Stimulated activated CD4-positive, alpha-beta T cell treated with anti-CD3 and anti-CD28 coated beads, Interleukin-4, amount 100 ng/mL, for 24 hours (primary cell): ENCODE measurements around the gene DHX34.
"Not testable (repeated sequence)": the region's sequence is repeated elsewhere in the genome, so short reads cannot be mapped to it uniquely, and the experiment has no call there.

Source experiments
- DNase-seq: peaks from one replicate; pipeline ENCODE4 v3.0.0-alpha.2; 2020

The DHX34 gene

GRCh38 chr19:47331931-47332547 lies 17.1 kb upstream of the DHX34 start, which contains the start of gene C5AR2:
Gene C5AR2, plus strand, starts transcription at chr19:47332175. Its CDS starts 8,625 bp downstream, at chr19:47340800.
- no peak for DNase-seq

GRCh38 chr19:47336765-47337718 lies 12.1 kb upstream of the DHX34 start:
- not testable (repeated sequence) for DNase-seq

DNA sequence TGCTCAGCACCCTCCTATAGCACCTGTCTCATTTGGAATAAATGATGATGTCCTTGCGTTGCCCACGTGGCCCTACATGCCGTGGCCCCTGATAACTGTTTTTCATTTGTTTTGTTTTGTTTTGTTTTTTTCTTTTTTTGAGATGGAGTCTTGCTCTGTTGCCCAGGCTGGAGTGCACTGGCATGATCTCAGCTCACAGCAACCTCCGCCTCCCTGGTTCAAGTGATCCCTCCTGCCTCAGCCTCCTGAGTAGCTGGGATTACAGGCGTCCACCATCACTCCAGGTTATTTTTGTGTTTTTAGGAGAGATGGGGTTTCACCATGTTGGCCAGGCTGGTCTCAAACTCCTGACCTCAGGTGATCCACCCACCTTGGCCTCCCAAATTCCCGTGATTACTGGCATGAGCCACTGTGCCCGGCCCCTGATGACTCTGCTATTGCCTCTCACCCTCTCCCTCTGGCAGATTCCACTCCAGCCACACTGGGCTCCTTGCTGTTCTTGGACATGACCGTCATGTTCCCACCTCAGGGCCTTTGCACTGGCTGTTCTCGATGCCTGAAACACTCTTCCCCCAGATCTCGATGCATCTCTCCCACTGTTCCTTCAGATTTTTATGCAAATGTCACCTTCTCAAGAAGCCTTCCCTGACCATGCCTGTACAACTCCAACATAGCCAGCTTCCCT lies 9.8 kb upstream of the DHX34 start:
- no peak for DNase-seq

- DNase-seq = no peak
Measured at GRCh38 chr19:47340477-47341208, 8.5 kb upstream of the DHX34 start.

DNA sequence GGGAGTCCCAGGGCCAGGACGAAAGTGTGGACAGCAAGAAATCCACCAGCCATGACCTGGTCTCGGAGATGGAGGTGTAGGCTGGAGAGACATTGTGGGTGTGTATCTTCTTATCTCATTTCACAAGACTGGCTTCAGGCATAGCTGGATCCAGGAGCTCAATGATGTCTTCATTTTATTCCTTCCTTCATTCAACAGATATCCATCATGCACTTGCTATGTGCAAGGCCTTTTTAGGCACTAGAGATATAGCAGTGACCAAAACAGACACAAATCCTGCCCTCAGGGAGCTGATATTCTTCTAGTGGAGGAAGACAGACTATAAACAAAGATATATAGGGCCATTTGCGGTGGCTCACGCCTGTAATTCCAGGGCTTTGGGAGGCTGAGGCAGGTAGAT lies 7.4 kb upstream of the DHX34 start:
- DNase-seq = no peak

GRCh38 chr19:47343194-47343802 lies 5.8 kb upstream of the DHX34 start:
- DNase-seq = no peak

- DNase-seq = no peak
Measured at GRCh38 chr19:47344425-47344824, 4.7 kb upstream of the DHX34 start.

- DNase-seq = not testable (repeated sequence)
Measured at GRCh38 chr19:47346024-47346423, 3.1 kb upstream of the DHX34 start.

GRCh38 chr19:47350630-47351029 lies 1.5 kb downstream of the DHX34 start:
- DNase-seq = no peak

DNA sequence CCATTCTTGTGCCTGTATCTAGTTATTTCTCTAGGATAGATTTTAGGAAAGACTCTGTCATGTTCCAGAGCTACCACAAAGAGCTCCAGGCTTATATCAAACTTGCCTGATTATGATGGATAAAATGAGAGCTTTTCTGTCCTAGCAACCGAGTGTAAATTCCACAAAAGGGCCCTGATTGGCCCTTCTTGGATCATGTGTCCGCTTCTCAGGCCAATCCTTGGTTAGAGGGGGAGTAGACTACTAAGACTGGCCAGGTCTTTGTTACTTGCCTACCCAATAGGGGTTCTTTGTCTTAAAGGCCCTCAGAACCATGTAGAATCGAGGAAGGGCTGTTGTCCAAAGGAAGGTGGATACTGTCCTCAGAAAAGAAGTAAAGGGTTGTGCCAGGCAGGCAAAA lies 2.4 kb downstream of the DHX34 start:
- DNase-seq = no peak

- DNase-seq = no peak
Measured at GRCh38 chr19:47352095-47352494, 3.0 kb downstream of the DHX34 start.

DNA sequence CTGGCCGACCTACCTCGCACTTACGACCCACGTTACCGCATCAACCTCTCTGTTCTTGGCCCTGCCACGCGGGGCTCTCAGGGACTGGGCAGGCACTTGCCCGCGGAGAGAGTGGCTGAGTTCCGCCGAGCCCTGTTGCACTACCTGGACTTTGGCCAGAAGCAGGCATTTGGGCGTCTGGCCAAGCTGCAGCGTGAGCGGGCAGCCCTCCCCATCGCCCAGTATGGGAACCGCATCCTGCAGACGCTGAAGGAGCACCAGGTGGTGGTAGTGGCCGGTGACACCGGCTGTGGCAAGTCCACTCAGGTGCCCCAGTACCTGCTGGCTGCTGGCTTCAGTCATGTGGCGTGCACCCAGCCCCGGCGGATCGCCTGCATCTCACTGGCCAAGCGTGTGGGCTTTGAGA lies 4.2 kb downstream of the DHX34 start:
- no peak for DNase-seq

GRCh38 chr19:47356900-47357299 lies 7.8 kb downstream of the DHX34 start:
- no peak for DNase-seq

- DNase-seq = no peak
Measured at GRCh38 chr19:47357788-47358680, 8.9 kb downstream of the DHX34 start.

- no peak for DNase-seq
Measured at GRCh38 chr19:47358936-47359335, 9.8 kb downstream of the DHX34 start.

DNA sequence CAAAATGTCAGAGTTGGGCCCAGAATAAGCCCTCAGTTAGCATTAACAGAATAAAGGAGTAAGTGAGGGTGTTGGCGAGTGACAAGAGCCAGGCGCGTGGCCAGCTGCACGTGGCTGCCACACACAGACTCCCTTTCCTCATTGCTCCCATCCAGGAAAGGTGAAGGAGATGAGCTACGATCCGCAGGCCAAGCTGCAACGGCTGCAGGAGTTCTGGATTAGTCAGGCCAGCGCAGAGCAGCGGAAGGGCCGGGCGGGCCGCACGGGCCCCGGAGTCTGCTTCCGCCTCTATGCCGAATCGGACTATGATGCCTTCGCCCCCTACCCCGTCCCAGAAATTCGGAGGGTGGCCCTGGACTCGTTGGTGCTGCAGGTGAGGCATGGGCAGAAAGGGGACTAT lies 13.2 kb downstream of the DHX34 start:
- no peak for DNase-seq

DNA sequence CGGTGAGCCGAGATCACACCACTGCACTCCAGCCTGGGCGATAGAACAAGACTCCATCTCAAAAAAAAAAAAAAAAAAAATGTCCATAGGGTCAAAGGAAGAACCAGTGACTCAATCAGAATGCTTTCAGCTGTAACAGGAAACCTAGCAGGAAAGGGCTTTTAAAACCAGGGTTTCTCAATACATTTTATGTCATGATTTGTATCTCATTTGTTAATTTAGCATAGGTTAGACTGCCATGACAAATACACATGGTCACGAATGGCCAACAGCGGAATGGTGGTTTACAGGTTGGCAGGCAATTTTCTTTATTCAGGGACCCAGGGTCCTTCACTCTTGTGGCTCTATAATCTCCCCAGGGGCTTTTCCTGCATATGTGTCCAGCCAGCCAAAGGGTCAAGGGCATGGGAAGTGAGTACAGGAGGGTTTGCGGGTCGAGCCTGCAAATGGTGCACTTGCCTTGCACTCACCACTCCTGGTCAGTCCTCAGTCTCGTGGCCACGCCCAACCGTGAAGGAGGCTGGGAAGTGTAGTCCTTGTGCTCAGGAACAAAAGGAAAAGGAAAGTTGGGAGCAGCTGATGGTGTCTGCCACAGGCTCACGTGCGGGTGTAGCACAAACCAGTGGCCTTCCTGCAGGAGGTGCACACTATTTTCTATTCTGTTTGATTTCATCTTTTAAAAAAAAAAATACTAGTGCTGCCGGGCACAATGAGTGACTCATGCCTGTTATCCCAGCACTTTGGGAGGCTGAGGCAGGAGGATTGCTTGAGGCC lies 14.8 kb downstream of the DHX34 start:
- no peak for DNase-seq

GRCh38 chr19:47365455-47365854 lies 16.3 kb downstream of the DHX34 start:
- DNase-seq = not testable (repeated sequence)

DNA sequence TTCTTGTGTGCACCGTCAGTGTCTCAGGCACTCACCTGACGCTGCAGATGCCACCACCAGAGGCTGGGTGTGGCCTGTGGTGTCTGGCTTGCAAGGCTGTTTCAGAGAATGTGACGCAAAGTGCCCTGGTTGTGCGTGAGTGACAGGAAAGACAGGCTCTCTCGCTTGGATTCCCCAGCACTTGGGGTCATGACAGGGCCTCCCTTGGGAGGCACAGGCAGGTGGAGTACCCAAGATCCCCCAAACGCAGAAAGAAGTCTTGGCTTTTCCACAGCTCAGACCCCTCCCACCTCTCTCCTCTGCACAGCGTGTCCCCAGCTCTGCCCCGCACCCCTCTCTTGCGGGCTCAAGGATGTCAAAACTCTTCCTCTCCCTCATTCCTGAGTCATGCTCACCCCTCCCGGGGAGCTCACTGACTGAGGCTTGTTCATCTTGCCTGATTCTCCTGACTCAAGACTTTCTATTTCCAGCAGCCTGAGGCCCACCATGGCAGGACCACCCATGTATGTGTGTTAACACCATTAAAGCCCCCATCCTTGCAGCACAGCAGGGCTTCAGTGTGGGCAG lies 21.0 kb downstream of the DHX34 start:
- no peak for DNase-seq

GRCh38 chr19:47371261-47371660 lies 22.1 kb downstream of the DHX34 start:
- DNase-seq = no peak
